ENCODE measurements around the gene C1orf174. TPM values are rescaled to one million over a fixed set of nuclear protein-coding genes. Genes with fewer than 3 reads are reported as not detected.

Gene C1orf174
- total RNA-seq, 1 donor from 2014 or later: 25.7 TPM

- Mint-ChIP-seq H3K27me3 (ENCODE audit: low read depth) (no peaks in the 10 kb centered on the region), H3K4me1 (ENCODE audit: low read depth) (no peaks in the 10 kb centered on the region), H3K4me3 (ENCODE audit: unreplicated experiment) (no peak overlapping the region), H3K9me3 (ENCODE audit: low read depth) (no peaks in the 10 kb centered on the region), H3K27ac (ENCODE audit: unreplicated experiment) (no peak overlapping the region), H3K36me3 (ENCODE audit: low read depth) (peaks cover 26% of the 10 kb centered on the region)
- no peak for DNase-seq (ENCODE audit: low spot score)
- TF ChIP-seq CTCF (IDR thresholded peaks at IDR 0.05): no peak
Measured at GRCh38 chr1:3846541-3846940, 53.5 kb downstream of the C1orf174 start.

GRCh38 chr1:3842912-3843311 lies 57.2 kb downstream of the C1orf174 start:
- TF ChIP-seq CTCF (IDR thresholded peaks at IDR 0.05): no peak
- H3K4me1 Mint-ChIP-seq (ENCODE audit: low read depth): no peaks in the 10 kb centered on the region
- H3K9me3 Mint-ChIP-seq (ENCODE audit: low read depth): no peaks in the 10 kb centered on the region
- no peaks in the 10 kb centered on the region for H3K27me3 Mint-ChIP-seq (ENCODE audit: low read depth)
- no peak overlapping the region for H3K27ac Mint-ChIP-seq (ENCODE audit: unreplicated experiment)
- no peak overlapping the region for H3K4me3 Mint-ChIP-seq (ENCODE audit: unreplicated experiment)
- no peak for DNase-seq (ENCODE audit: low spot score)
- H3K36me3 Mint-ChIP-seq (ENCODE audit: low read depth): peaks cover 42% of the 10 kb centered on the region

- H3K27ac Mint-ChIP-seq (ENCODE audit: unreplicated experiment): no peak overlapping the region
- H3K36me3 Mint-ChIP-seq (ENCODE audit: low read depth): peaks cover 44% of the 10 kb centered on the region
- H3K27me3 Mint-ChIP-seq (ENCODE audit: low read depth): no peaks in the 10 kb centered on the region
- H3K4me3 Mint-ChIP-seq (ENCODE audit: unreplicated experiment): no peak overlapping the region
- TF ChIP-seq CTCF (IDR thresholded peaks at IDR 0.05): no peak
- DNase-seq (ENCODE audit: low spot score): no peak
- no peaks in the 10 kb centered on the region for H3K9me3 Mint-ChIP-seq (ENCODE audit: low read depth)
- no peaks in the 10 kb centered on the region for H3K4me1 Mint-ChIP-seq (ENCODE audit: low read depth)
Measured at GRCh38 chr1:3841491-3841890, 58.6 kb downstream of the C1orf174 start.

Other genes starting within 250 kb of the C1orf174 start
- gene TP73, start 247.8 kb downstream of the C1orf174 start, total RNA-seq: 0.05 to 0.58 TPM in 2 of 3 replicates, not detected in the other
- not detected in 3 replicates for gene CCDC27, start 147.8 kb downstream of the C1orf174 start, total RNA-seq
- 0.72 to 1.00 TPM in 2 of 3 replicates, not detected in the other for gene SMIM1, start 127.5 kb downstream of the C1orf174 start, total RNA-seq
- gene LRRC47, start 103.8 kb downstream of the C1orf174 start, total RNA-seq: 44.0 to 45.8 TPM (median 45.7 TPM) in 3 replicates
- gene CEP104, start 43.1 kb downstream of the C1orf174 start, total RNA-seq: 37.4 to 40.6 TPM (median 37.6 TPM) in 3 replicates
- 5.8 to 8.2 TPM (median 7.3 TPM) in 3 replicates for gene DFFB, start 42.8 kb downstream of the C1orf174 start, total RNA-seq

All from chondrocyte (in vitro differentiated cells).